ENCODE results near the gene GRIA3. TPM values are rescaled to one million over a fixed set of nuclear protein-coding genes. Genes with fewer than 3 reads are reported as not detected.

GRIA3 gene
- total RNA-seq, 1 experiment from 2014 or later: not detected

DNA sequence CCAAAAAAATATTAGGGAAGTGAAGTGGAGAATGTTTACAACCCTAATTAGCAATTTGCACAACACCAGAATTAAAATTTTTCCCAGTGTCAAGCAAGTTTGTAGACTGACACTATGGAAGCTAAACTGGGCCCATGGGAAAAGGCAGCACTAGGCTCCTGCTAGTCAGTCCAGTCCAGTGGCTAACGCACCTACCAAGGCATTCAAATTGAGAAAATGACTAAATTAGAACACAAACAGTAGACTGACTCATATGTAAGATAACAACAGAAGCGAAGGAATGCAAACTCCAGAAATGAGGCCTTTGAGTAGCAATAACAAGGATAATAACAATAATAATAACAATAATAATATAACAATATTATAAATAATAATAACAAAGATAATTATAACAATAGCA lies 90.7 kb downstream of the GRIA3 start:
- TF ChIP-seq EZH2 (IDR thresholded peaks at IDR 0.05; ENCODE audit: low read depth): no peak
- TF ChIP-seq, protein P1, sequence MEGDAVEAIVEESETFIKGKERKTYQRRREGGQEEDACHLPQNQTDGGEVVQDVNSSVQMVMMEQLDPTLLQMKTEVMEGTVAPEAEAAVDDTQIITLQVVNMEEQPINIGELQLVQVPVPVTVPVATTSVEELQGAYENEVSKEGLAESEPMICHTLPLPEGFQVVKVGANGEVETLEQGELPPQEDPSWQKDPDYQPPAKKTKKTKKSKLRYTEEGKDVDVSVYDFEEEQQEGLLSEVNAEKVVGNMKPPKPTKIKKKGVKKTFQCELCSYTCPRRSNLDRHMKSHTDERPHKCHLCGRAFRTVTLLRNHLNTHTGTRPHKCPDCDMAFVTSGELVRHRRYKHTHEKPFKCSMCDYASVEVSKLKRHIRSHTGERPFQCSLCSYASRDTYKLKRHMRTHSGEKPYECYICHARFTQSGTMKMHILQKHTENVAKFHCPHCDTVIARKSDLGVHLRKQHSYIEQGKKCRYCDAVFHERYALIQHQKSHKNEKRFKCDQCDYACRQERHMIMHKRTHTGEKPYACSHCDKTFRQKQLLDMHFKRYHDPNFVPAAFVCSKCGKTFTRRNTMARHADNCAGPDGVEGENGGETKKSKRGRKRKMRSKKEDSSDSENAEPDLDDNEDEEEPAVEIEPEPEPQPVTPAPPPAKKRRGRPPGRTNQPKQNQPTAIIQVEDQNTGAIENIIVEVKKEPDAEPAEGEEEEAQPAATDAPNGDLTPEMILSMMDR (conservative IDR thresholded peaks at IDR 0.05): no peak
- Histone ChIP-seq H3F3A (ENCODE audit: insufficient read depth, low read depth) (no peaks in the 10 kb centered on the region), H4K20me1 (ENCODE audit: insufficient read depth) (no peaks in the 10 kb centered on the region), H3K36me3 (ENCODE audit: low read depth) (no peaks in the 10 kb centered on the region), H3K4me1 (replicated peaks; ENCODE audit: insufficient read depth) (no peaks in the 10 kb centered on the region), H2AFZ (no peak overlapping the region), H3K9me3 (ENCODE audit: insufficient read depth, low read depth) (no peaks in the 10 kb centered on the region), H3K4me2 (no peak overlapping the region), H3K9me2 (ENCODE audit: insufficient read depth) (no peaks in the 10 kb centered on the region), H3K27ac (no peak overlapping the region), H3K79me2 (ENCODE audit: low read depth) (no peaks in the 10 kb centered on the region), H3K4me3 (no peak overlapping the region), H3K27me3 (ENCODE audit: insufficient read depth, low read depth) (no peaks in the 10 kb centered on the region)
- DNase-seq: no peak
- ChIA-PET CTCF (no interaction called here), POLR2A (ENCODE audit: unreplicated experiment) (no interaction called here)
- BruUV-seq (replicated peaks): no TSS peak
- intact Hi-C loops (cut with micrococcal nuclease; ENCODE audit: unreplicated experiment): no loop called here

DNA sequence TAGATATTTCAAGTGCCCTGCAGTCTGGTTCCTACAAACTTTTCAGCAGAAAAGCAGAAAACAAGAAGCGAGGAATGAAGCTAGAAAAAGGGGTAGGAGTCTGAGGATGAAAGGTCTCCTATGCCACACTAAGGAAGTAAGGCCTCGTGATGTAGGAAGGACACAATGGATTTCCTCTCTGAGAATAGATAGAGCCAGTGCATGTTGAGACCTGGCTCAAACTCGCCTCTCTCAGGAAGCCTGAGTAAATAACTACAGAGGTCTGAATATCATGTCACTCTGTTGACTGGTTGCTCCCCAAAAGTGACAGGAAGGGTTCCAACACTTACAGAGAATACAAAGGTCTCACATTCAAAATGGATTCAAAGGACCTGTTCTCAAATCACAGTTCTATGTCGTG lies 93.3 kb downstream of the GRIA3 start:
- POLR2A ChIA-PET (ENCODE audit: unreplicated experiment): no interaction called here
- Histone ChIP-seq H3K9me3 (ENCODE audit: insufficient read depth, low read depth) (no peaks in the 10 kb centered on the region), H4K20me1 (ENCODE audit: insufficient read depth) (no peaks in the 10 kb centered on the region), H3K27me3 (ENCODE audit: insufficient read depth, low read depth) (no peaks in the 10 kb centered on the region), H3K79me2 (ENCODE audit: low read depth) (no peaks in the 10 kb centered on the region), H3K36me3 (ENCODE audit: low read depth) (no peaks in the 10 kb centered on the region), H3K4me3 (no peak overlapping the region), H3F3A (ENCODE audit: insufficient read depth, low read depth) (no peaks in the 10 kb centered on the region), H3K27ac (no peak overlapping the region), H3K9me2 (ENCODE audit: insufficient read depth) (no peaks in the 10 kb centered on the region), H3K4me1 (replicated peaks; ENCODE audit: insufficient read depth) (no peaks in the 10 kb centered on the region), H3K4me2 (no peak overlapping the region), H2AFZ (no peak overlapping the region)
- no TSS peak for BruUV-seq (replicated peaks)
- CTCF ChIA-PET: no interaction called here
- intact Hi-C loops (cut with micrococcal nuclease; ENCODE audit: unreplicated experiment): no loop called here
- DNase-seq: no peak
- no peak for TF ChIP-seq EZH2 (IDR thresholded peaks at IDR 0.05; ENCODE audit: low read depth)
- TF ChIP-seq, protein P1 (conservative IDR thresholded peaks at IDR 0.05): no peak

DNA sequence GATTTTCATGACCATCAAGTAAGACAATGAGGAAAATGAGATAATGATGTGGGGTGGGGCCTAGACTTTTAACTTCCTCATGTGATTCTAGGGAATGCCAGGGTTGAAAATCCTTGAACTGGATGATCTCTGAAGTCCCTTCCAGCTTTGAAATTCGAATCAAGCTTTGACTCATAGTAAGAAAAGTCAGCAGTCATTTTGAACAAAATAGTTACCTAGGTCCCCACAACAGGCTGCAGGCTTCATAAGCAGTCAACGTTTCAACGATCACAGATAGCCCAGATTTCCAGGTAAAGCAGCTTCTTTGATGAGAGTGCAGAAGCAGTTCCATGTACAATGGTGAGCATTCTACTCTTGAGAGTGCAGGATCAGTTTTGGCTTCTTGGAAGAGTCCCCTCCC lies 93.7 kb downstream of the GRIA3 start:
- H3K79me2 ChIP-seq (ENCODE audit: low read depth): no peaks in the 10 kb centered on the region
- TF ChIP-seq EZH2 (IDR thresholded peaks at IDR 0.05; ENCODE audit: low read depth): no peak
- TF ChIP-seq, protein P1 (conservative IDR thresholded peaks at IDR 0.05): no peak
- no peaks in the 10 kb centered on the region for H3K36me3 ChIP-seq (ENCODE audit: low read depth)
- no peak overlapping the region for H2AFZ ChIP-seq
- H3K27ac ChIP-seq: no peak overlapping the region
- H3K9me3 ChIP-seq (ENCODE audit: insufficient read depth, low read depth): no peaks in the 10 kb centered on the region
- no peak for DNase-seq
- BruUV-seq (replicated peaks): no TSS peak
- H3K4me3 ChIP-seq: no peak overlapping the region
- no peaks in the 10 kb centered on the region for H3K9me2 ChIP-seq (ENCODE audit: insufficient read depth)
- H3K27me3 ChIP-seq (ENCODE audit: insufficient read depth, low read depth): no peaks in the 10 kb centered on the region
- ChIA-PET POLR2A (ENCODE audit: unreplicated experiment) (no interaction called here), CTCF (no interaction called here)
- no peaks in the 10 kb centered on the region for H4K20me1 ChIP-seq (ENCODE audit: insufficient read depth)
- no peaks in the 10 kb centered on the region for H3F3A ChIP-seq (ENCODE audit: insufficient read depth, low read depth)
- intact Hi-C loops (cut with micrococcal nuclease; ENCODE audit: unreplicated experiment): no loop called here
- H3K4me1 ChIP-seq (replicated peaks; ENCODE audit: insufficient read depth): no peaks in the 10 kb centered on the region
- H3K4me2 ChIP-seq: no peak overlapping the region

All from PC-9 (cell line).